Activated CD8-positive, alpha-beta T cell treated with anti-CD3 and anti-CD28 coated beads for 36 hours (primary cell): ENCODE results near the gene CEP350. TPM values are rescaled to one million over a fixed set of nuclear protein-coding genes. Genes with fewer than 3 reads are reported as not detected.

Experiments used
- ATAC-seq: fragments of 200-7000 bp; cut with Tn5 transposase; one replicate; pipeline ENCODE4 v1.10.0; 2021; ENCODE audit warnings: mild to moderate bottlenecking, moderate library complexity
- CTCF ChIA-PET: fragments of 350-600 bp; sonication (Branson Sonifier 250); formaldehyde crosslinking; loops from one replicate; lab custom pipeline; 2021; ENCODE audit warnings: antibody characterized with exemption; lab: Charles Lee
- POLR2A ChIA-PET: fragments of 350-600 bp; sonication (Branson Sonifier 250); formaldehyde crosslinking; loops from one replicate; lab custom pipeline; 2021; ENCODE audit warnings: antibody characterized with exemption; lab: Charles Lee
- DNase-seq: peaks from one replicate; pipeline ENCODE4 v3.0.0-alpha.2; 2020
- H3K27ac Mint-ChIP-seq: one replicate; pipeline ENCODE4 v1.8.0; 2021; ENCODE audit warnings: mild to moderate bottlenecking, mixed read lengths
- H3K27me3 Mint-ChIP-seq: one replicate; pipeline ENCODE4 v1.8.0; 2021; ENCODE audit warnings: mixed read lengths
- H3K36me3 Mint-ChIP-seq: one replicate; pipeline ENCODE4 v1.8.0; 2021; ENCODE audit warnings: low read depth, mixed read lengths
- H3K4me1 Mint-ChIP-seq: one replicate; pipeline ENCODE4 v1.8.0; 2021; ENCODE audit warnings: low read depth, mixed read lengths
- H3K4me3 Mint-ChIP-seq: one replicate; pipeline ENCODE4 v1.8.0; 2021; ENCODE audit warnings: mild to moderate bottlenecking, moderate library complexity, mixed read lengths
- H3K9me3 Mint-ChIP-seq: one replicate; pipeline ENCODE4 v1.8.0; 2021; ENCODE audit warnings: mixed read lengths
- intact Hi-C: fragments of 100-400 bp; cut with micrococcal nuclease; formaldehyde crosslinking; loops from one replicate; pipeline ENCODE4 v1.10.0; 2022
- total RNA-seq, 2 experiments: library from RNA; stranded (reverse); gene quantifications; one replicate each; pipeline ENCODE4 v1.2.3, GENCODE V29; 2021
- TF ChIP-seq, protein P1 (sequence below): fragments of 200-600 bp; IDR thresholded peaks from one replicate; pipeline ENCODE4 v1.8.0; 2022; ENCODE audit warnings: antibody characterized with exemption, mild to moderate bottlenecking

CEP350 gene
- total RNA-seq, 2 experiments from 2014 or later, result 38.9 to 42.3 TPM

DNA sequence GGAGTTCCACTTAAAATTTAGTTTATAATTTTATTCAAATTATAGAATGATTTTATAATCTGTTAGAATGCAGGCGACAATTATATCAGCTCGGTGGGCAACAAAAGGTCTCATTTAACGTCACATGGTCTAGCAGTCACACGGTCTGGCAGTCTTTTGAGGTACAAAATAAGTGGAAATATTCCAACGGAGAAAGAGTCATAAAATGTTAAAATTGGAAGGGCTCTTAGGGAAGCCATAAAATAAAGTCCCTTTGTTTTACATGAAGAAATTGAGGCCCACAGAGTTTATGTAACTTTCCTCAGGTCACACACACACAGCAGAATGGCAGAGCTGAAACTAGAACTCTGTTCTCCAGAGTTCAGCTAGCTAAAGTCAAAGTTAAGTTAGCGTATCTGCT lies 115.7 kb downstream of the CEP350 start:
- ChIA-PET POLR2A (no interaction called here), CTCF (no interaction called here)
- Mint-ChIP-seq H3K4me3 (no peak overlapping the region), H3K9me3 (no peaks in the 10 kb centered on the region), H3K36me3 (peaks cover 30% of the 10 kb centered on the region), H3K27ac (no peak overlapping the region), H3K4me1 (no peaks in the 10 kb centered on the region), H3K27me3 (no peaks in the 10 kb centered on the region)
- intact Hi-C loops, result no loop called here
- ATAC-seq (no peak), DNase-seq (no peak)
- TF ChIP-seq, protein P1, sequence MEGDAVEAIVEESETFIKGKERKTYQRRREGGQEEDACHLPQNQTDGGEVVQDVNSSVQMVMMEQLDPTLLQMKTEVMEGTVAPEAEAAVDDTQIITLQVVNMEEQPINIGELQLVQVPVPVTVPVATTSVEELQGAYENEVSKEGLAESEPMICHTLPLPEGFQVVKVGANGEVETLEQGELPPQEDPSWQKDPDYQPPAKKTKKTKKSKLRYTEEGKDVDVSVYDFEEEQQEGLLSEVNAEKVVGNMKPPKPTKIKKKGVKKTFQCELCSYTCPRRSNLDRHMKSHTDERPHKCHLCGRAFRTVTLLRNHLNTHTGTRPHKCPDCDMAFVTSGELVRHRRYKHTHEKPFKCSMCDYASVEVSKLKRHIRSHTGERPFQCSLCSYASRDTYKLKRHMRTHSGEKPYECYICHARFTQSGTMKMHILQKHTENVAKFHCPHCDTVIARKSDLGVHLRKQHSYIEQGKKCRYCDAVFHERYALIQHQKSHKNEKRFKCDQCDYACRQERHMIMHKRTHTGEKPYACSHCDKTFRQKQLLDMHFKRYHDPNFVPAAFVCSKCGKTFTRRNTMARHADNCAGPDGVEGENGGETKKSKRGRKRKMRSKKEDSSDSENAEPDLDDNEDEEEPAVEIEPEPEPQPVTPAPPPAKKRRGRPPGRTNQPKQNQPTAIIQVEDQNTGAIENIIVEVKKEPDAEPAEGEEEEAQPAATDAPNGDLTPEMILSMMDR, result no peak

DNA sequence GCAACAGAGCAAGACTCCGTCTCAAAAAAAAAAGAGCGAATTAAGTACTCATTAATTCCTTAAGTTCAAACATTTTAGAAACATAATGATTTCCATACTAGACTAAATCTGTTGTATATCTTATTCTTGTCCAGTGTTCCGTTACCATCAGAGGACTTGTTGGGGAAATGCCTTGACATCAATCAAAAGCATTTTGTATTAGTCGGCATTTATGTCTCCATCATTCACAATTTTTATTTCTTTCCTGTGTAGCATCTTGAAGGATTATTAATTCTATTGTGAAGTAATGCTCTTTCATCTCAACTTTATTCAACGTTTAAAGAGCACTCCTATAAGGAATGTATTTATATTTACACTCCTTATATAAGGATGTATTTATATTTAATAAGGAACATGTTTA lies 117.1 kb downstream of the CEP350 start:
- CTCF ChIA-PET, result no interaction called here
- POLR2A ChIA-PET, result interaction anchor here (0.6 kb wide), 1 partner anchor 9 kb away, joined by 3 read pairs; no protein-coding TSS in a partner anchor
- H3K4me1 Mint-ChIP-seq, result no peaks in the 10 kb centered on the region
- DNase-seq, result no peak
- H3K27me3 Mint-ChIP-seq, result no peaks in the 10 kb centered on the region
- no peaks in the 10 kb centered on the region for H3K9me3 Mint-ChIP-seq
- H3K36me3 Mint-ChIP-seq, result peaks cover 30% of the 10 kb centered on the region
- TF ChIP-seq, protein P1, result no peak
- no peak overlapping the region for H3K27ac Mint-ChIP-seq
- ATAC-seq, result no peak
- H3K4me3 Mint-ChIP-seq, result no peak overlapping the region
- intact Hi-C loops, result no loop called here

DNA sequence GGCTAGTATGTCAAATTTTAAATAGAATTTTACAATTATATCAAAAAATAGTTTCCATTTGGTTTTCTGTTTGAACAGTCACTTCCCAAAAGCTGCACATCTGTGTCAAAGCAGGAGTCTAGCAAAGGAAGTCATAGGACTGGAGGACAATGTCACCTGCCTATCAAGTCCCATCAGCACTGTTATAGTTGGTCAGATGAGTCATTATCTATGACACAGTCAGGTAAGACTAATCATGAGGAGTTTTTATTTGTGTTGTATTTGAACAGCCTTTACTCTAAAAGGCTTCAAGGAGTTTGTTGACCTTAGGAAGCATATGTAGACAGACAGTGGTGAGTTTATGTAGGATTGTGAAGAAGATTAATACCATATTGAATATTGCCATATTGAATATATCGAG lies 125.8 kb downstream of the CEP350 start:
- Mint-ChIP-seq H3K27ac (no peak overlapping the region), H3K9me3 (no peaks in the 10 kb centered on the region), H3K36me3 (peaks cover 17% of the 10 kb centered on the region), H3K4me1 (no peaks in the 10 kb centered on the region), H3K27me3 (no peaks in the 10 kb centered on the region), H3K4me3 (no peak overlapping the region)
- DNase-seq, result no peak
- ChIA-PET POLR2A (interaction anchor here (0.5 kb wide), 1 partner anchor 70 kb away, joined by 3 read pairs; no protein-coding TSS in a partner anchor), CTCF (interaction anchor here (0.6 to 1.3 kb wide), 3 partner anchors 99 to 374 kb away, joined by 3 to 6 read pairs (median 4); no protein-coding TSS in a partner anchor)
- intact Hi-C loops, result no loop called here
- TF ChIP-seq, protein P1, result no peak
- peak; percentile 67 for ATAC-seq

DNA sequence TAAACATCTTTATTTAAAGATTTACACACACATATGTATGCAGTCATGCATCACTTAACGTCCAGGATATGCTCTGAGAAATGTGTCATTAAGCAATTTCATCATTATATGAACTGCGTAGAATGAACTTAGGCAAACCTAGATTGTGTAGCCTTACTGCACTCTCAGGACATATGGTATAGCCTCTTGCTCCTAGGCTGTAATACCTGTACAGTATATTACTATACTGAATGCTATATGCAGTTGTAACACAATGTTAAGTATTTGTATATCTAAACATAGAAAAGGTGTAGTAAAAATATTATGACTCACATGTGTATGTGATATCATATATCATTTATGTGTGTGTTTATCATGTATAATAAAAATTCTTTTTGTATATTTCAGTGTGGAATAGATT lies 126.9 kb downstream of the CEP350 start:
- DNase-seq (no peak), ATAC-seq (no peak)
- H3K27me3 Mint-ChIP-seq, result no peaks in the 10 kb centered on the region
- no peak overlapping the region for H3K4me3 Mint-ChIP-seq
- no peaks in the 10 kb centered on the region for H3K9me3 Mint-ChIP-seq
- ChIA-PET POLR2A (no interaction called here), CTCF (no interaction called here)
- TF ChIP-seq, protein P1, result no peak
- H3K4me1 Mint-ChIP-seq, result no peaks in the 10 kb centered on the region
- peaks cover 12% of the 10 kb centered on the region for H3K36me3 Mint-ChIP-seq
- no peak overlapping the region for H3K27ac Mint-ChIP-seq
- intact Hi-C loops, result no loop called here

DNA sequence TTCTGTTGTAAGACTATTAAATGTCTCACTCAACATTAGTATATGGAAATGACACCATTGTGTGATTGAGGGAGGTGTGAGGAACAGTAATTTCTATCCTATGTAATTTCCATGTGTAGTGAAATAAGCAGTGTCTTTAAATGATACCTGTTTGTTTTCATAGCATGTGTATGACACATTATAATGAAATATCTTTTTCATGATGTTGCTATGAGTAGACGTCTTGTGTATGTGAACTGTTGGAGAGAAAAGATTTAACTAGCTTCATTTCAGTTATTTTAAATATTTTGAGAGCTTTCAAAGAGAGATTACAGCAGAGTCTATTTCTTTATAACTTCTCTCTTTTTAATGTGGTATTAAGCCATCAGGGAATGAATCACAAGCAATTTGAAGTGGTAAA lies 128.6 kb downstream of the CEP350 start:
- ChIA-PET CTCF (interaction anchor here (0.7 to 1.5 kb wide), 2 partner anchors 96 to 377 kb away, joined by 3 to 5 read pairs; no protein-coding TSS in a partner anchor), POLR2A (interaction anchor here (1.4 kb wide), 1 partner anchor 72 kb away, joined by 3 read pairs; no protein-coding TSS in a partner anchor)
- DNase-seq, result no peak
- Mint-ChIP-seq H3K36me3 (peaks cover 12% of the 10 kb centered on the region), H3K4me3 (no peak overlapping the region), H3K9me3 (no peaks in the 10 kb centered on the region), H3K4me1 (no peaks in the 10 kb centered on the region), H3K27me3 (no peaks in the 10 kb centered on the region), H3K27ac (no peak overlapping the region)
- TF ChIP-seq, protein P1, result no peak
- no peak for ATAC-seq
- intact Hi-C loops, result no loop called here
